ENCODE data around the gene CCDC47. TPM values are rescaled to one million over a fixed set of nuclear protein-coding genes. Genes with fewer than 3 reads are reported as not detected.

The CCDC47 gene
- total RNA-seq, 1 experiment from 2014 or later: 70.9 TPM

- ChIA-PET CTCF (interaction anchor here (1.2 to 1.6 kb wide), 2 partner anchors 182 to 379 kb away, joined by 3 to 4 read pairs; partner anchors contain the start of gene MAP3K3), POLR2A (no interaction called here)
- no peak overlapping the region for H3K4me3 Mint-ChIP-seq
- no peak overlapping the region for H3K27ac Mint-ChIP-seq
- no peaks in the 10 kb centered on the region for H3K9me3 Mint-ChIP-seq
- H3K27me3 Mint-ChIP-seq (ENCODE audit: low read depth): no peaks in the 10 kb centered on the region
- ATAC-seq (no peak), DNase-seq (ENCODE audit: low spot score) (no peak)
- TF ChIP-seq USF2 (CRISPR knock-in tag; IDR thresholded peaks at IDR 0.05): no peak
- TF ChIP-seq FOXK1 (CRISPR knock-in tag; IDR thresholded peaks at IDR 0.05): no peak
- no peaks in the 10 kb centered on the region for H3K4me1 Mint-ChIP-seq
- H3K36me3 Mint-ChIP-seq: peaks cover 81% of the 10 kb centered on the region
Measured at GRCh38 chr17:63804328-63804727, 30.9 kb upstream of the CCDC47 start.

GRCh38 chr17:63800783-63801182 lies 27.4 kb upstream of the CCDC47 start:
- no peak for DNase-seq (ENCODE audit: low spot score)
- CTCF ChIA-PET: no interaction called here

More at GRCh38 chr17:63800783-63801182, 27.4 kb upstream of the CCDC47 start:
- no peak overlapping the region for H3K27ac Mint-ChIP-seq
- no peaks in the 10 kb centered on the region for H3K27me3 Mint-ChIP-seq (ENCODE audit: low read depth)
- H3K4me1 Mint-ChIP-seq: no peaks in the 10 kb centered on the region
- ATAC-seq: no peak
- POLR2A ChIA-PET: interaction anchor here (0.6 kb wide), 1 partner anchor 45 kb away, joined by 12 read pairs; no protein-coding TSS in a partner anchor
- peaks cover 67% of the 10 kb centered on the region for H3K36me3 Mint-ChIP-seq
- no peak overlapping the region for H3K4me3 Mint-ChIP-seq
- TF ChIP-seq NFATC4 (CRISPR knock-in tag; IDR thresholded peaks at IDR 0.05) (no peak), NR2C2 (CRISPR knock-in tag; IDR thresholded peaks at IDR 0.05) (no peak), MYBL2 (CRISPR knock-in tag; IDR thresholded peaks at IDR 0.05) (no peak), ZNF281 (CRISPR knock-in tag; IDR thresholded peaks at IDR 0.05) (no peak), HMGXB4 (CRISPR knock-in tag; IDR thresholded peaks at IDR 0.05) (no peak), FOXK1 (CRISPR knock-in tag; IDR thresholded peaks at IDR 0.05) (no peak), SMAD4 (CRISPR knock-in tag; IDR thresholded peaks at IDR 0.05) (no peak), ZBTB43 (CRISPR knock-in tag; IDR thresholded peaks at IDR 0.05) (no peak), FOXJ3 (CRISPR knock-in tag; IDR thresholded peaks at IDR 0.05; ENCODE audit: borderline replicate concordance) (no peak), CBFB (CRISPR knock-in tag; IDR thresholded peaks at IDR 0.05; ENCODE audit: low read depth) (no peak), GTF2I (CRISPR knock-in tag; conservative IDR thresholded peaks at IDR 0.05) (no peak), PREB (CRISPR knock-in tag; IDR thresholded peaks at IDR 0.05; ENCODE audit: borderline replicate concordance) (no peak), NR1H2 (CRISPR knock-in tag; IDR thresholded peaks at IDR 0.05) (no peak)
- H3K9me3 Mint-ChIP-seq: no peaks in the 10 kb centered on the region
